ENCODE measurements around the gene MLC1. TPM values are rescaled to one million over a fixed set of nuclear protein-coding genes. Genes with fewer than 3 reads are reported as not detected.

Gene MLC1
- polyA plus RNA-seq, 1 donor: 1.3 TPM

GRCh38 chr22:50076646-50077535, 8.3 kb downstream of the MLC1 start:
- DNase-seq: no peak

- DNase-seq: no peak
Observed at GRCh38 chr22:50074551-50075530, 10.4 kb downstream of the MLC1 start.

- DNase-seq: no peak
Observed at GRCh38 chr22:50074056-50074455, 11.2 kb downstream of the MLC1 start.

- DNase-seq: no peak
Observed at GRCh38 chr22:50072714-50073538, 12.3 kb downstream of the MLC1 start.

DNA sequence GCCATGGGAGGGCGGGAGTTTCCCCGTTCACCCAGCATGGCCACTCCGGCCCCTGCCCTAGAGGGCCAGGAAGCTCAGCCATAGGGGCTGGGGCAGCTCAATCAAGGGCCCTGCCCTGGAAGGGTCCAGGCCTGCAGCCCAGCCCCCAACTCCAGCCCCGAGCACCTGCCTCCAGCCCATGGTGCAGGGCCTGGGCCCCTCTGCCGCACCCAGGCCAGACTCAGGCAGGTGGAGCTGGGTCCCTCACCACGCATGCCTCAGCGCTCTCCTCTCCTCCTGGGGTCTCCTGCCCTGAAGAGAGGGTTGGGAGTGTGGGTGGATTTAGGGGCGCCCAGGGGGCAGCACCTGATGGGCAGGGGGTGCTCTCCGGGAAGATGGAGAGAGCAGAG, 13.1 kb downstream of the MLC1 start:
- DNase-seq: no peak

DNA sequence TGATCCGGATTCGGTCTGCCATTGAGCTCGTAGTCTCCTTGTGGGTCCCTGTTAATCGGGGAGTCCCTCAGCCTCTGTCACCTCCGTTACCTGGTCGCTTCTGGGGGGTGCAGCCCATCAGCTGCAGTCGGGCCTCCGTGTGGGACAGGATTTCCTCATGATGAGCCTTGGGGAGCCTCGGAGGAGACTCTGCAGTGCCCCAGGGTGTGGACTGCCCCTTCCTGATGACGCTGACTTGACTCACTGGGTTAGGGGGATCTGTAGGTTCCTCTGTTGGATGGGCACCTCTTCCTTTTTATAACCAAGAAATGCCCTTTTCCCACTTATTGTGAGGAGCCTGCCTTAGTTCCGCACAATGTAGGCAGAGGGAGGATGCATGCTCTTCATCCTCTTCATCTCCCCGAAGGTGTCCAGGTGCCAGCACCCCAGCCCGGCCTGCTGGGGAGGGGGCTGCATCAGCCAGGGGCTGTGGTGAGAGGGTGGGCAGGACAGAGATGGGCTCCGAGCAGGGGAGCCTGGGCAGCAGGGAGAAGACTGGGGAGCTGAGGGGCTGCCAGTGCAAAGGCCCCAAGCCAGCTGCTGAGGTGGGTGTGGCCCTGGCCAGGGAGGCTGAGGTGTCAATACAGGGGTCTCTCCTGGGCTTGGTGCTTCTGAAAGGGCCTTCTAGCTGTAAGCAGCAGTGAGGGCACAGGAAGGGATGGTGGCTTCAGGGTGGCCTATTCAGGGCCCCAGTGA, 13.6 kb downstream of the MLC1 start:
- no peak for DNase-seq

- DNase-seq: no peak
Observed at GRCh38 chr22:50070366-50070765, 14.9 kb downstream of the MLC1 start.

DNA sequence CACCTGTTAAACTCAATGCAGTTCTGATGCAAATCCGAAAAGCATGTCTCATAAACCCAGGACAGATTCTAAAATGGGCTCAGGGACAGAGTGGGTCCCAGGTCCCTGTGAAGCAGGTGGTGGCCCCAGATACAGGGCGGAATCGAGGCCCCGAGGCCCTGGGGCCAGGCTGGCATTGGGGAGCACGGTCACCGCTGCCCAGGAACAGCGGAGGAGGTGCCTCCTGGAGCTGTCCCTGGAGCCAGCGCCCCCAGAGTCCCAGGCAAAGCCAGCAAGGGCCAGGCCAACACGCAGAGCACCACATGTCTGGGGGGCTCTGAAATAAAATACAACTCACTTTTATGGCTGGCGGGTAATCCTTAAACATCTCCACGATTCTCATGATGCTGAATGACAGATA, 17.1 kb downstream of the MLC1 start:
- no peak for DNase-seq

DNA sequence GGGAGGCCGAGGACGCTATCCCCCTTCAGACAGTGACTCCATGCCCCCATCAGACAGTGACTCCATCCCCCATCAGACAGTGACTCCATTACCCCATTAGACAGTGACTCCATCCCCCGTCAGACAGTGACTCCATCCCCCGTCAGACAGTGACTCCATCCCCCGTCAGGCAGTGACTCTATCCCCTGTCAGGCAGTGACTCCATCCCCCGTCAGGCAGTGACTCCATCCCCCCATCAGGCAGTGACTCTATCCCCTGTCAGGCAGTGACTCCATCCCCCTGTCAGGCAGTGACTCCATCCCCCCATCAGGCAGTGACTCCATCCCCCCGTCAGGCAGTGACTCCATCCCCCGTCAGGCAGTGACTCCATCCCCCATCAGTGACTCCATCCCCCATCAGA, 18.0 kb downstream of the MLC1 start:
- DNase-seq: no peak

DNA sequence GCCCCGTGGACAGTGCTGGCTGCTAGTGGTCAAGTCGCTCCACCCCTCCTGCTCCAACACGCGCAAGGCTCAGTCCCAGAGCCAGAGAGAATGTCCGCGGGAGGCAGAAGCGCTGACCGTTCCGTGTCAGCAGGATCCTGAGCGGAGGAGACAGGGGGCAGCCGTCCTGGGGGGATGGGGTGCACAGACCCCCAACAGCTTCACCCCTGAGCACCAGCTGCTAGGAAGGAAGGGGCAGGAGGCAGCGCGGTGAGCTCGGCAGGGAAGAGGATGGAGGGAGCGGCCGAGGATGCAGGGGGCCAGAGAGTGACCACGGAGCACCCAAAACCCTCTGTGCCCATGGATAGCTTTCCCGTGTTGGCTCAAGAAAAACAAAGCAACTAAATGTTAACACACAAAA, 20.8 kb downstream of the MLC1 start:
- DNase-seq: no peak

DNA sequence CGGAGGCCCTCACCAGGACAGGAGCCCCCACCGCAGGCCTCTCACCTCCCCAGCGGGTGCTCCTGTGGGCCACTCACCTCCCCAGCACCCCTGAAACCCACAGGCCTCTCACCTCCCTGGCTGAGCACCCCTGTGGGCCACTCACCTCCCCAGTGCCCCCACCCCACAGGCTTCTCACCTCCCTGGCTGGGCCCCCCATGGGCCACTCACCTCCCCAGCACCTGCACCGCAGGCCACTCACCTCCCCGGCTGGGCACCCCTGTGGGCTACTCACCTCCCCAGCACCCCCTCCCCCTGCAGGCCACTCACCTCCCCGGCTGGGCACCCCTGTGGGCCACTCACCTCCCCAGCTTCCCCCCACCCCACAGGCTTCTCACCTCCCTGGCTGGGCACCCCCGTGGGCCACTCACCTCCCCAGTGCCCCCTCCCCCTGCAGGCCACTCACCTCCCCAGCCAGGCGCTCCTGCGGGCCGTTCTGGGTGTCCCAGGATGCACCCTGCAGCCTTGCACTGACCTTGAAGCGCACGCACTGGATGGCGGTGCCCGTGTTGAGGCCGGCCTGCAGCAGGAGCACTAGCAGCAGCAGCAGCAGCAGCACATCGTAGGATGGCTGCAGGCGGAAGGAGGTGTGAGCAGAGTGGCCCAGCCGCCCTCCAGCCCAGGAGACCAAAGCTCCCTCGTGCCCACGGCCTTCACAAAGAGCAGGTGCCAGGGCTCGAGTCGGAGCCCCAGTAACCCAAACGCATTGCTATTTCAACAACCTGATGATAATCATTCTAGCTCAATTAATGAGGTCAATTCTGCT, 21.4 kb downstream of the MLC1 start:
- DNase-seq: no peak

DNA sequence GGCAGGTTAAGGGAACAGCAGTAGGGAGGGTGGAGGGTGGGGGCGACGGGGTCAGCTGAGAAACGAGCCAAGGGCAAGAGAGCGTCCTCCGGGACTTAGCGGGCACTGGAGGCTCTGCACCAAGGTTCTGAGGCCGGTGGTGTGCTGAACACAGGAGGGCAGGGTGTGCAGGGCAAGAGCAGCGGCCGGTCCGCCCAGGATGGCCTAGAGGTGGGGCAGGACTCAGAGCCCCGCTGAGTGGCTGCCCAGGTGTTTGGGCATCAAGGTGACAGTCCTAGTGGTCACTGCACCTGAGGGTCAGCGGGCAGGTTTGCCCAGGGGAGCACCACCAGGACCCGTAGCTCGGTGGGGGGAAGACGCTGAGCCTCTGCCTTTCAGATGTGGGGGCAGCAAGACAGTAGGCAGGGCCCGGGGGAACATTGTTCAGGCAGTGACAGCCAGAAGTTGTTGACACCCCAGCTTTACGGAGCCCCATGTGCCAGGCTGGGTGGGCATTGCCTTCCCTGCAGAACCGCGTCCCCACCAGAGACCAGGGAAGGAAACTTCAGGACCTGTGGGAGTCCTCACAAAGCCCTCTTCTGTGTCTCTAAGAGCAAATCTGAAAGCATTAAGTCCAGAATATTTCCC, 22.6 kb downstream of the MLC1 start:
- no peak for DNase-seq

- DNase-seq: no peak
Observed at GRCh38 chr22:50061824-50062355, 23.3 kb downstream of the MLC1 start.

DNA sequence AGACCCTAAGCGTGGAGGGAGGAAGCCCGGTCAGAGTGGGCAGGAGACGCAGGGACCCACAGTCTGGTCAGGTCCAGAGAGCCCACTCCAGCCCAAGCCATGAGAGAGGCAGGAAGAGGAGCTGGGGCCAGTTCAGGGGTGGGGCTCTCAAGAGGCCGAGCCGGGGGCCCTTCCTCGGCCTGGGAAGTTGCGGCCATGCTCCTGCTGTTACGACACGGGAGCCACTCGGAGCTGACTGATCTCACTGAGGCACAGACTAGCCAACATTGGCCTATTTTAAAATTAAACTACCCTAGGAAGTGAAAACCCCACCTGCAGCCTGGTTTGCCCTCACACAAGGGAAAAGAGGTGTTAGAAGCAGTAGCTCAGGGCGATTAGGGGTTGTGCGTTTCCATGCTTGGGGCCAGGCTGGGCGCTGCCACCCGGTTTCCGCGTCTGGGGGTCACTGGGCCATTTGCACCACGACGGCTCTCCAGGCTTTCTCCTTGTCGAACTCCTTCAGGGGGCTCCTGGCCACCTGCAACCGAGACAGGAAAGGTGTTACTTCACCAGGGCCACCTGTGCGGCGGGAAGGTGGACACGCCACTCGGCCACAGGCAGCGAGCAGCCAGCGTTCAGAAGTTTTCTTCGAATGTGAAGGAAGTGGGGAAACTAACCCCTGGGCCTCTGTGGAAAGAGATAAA, 23.9 kb downstream of the MLC1 start:
- no peak for DNase-seq

GRCh38 chr22:50060441-50061140, 24.6 kb downstream of the MLC1 start:
- no peak for DNase-seq

DNA sequence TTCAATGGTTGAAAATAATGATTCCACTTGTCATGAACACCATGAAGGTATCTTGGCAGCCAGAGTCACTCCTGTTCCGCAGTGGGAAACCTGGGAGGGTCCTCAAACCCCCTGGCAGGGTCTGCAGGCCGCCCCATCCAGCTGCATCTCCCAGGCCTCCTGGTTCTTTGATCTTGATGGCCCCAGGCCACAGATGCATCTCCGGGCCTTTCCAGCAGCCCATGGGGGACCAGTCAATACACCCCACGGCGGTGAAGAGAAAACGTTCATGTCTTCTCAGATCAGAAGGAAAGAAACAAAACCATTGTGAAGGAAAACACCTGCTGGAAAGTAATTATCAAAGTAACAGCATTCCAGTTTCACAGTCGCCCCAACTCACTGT, 25.4 kb downstream of the MLC1 start:
- DNase-seq: no peak

GRCh38 chr22:50058906-50059880, 26.0 kb downstream of the MLC1 start:
- DNase-seq: peak; percentile 23
